ENCODE data around the gene ATP12A. TPM values are rescaled to one million over a fixed set of nuclear protein-coding genes. Genes with fewer than 3 reads are reported as not detected.

The ATP12A gene
- total RNA-seq, 1 experiment from 2014 or later = 0.47 TPM

GRCh38 chr13:24740014-24740890 is 60.0 kb downstream of the ATP12A start:
- no peak for TF ChIP-seq EZH2 (IDR thresholded peaks at IDR 0.05; ENCODE audit: borderline replicate concordance, low read depth, low read length, poor library complexity, severe bottlenecking)
- no peak for TF ChIP-seq CTCF (conservative IDR thresholded peaks at IDR 0.05; ENCODE audit: low read depth, low read length)
- BruUV-seq (replicated peaks) = no TSS peak
- H3K36me3 ChIP-seq (ENCODE audit: insufficient read depth, low read length, poor library complexity, severe bottlenecking) = no peaks in the 10 kb centered on the region
- CTCF ChIA-PET = no interaction called here
- DNase-seq (ENCODE audit: low spot score) = no peak
- no peaks in the 10 kb centered on the region for H3K9me3 ChIP-seq (ENCODE audit: low read depth, low read length, poor library complexity, severe bottlenecking)
- H3K27ac ChIP-seq (ENCODE audit: low read depth, low read length, poor library complexity, severe bottlenecking) = no peak overlapping the region
- intact Hi-C loops (cut with micrococcal nuclease; ENCODE audit: unreplicated experiment) = no loop called here
- peaks cover 11% of the 10 kb centered on the region for H3K4me1 ChIP-seq (ENCODE audit: insufficient read depth, low read length, poor library complexity, severe bottlenecking)
- POLR2A ChIA-PET (ENCODE audit: low non-redundant PET) = no interaction called here
- H3K27me3 ChIP-seq (replicated peaks; ENCODE audit: insufficient read depth, low read depth, low read length, poor library complexity) = peaks cover 5% of the 10 kb centered on the region
- H3K4me3 ChIP-seq (ENCODE audit: low read depth, low read length, poor library complexity, severe bottlenecking) = no peak overlapping the region

- no peaks in the 10 kb centered on the region for H3K9me3 ChIP-seq (ENCODE audit: low read depth, low read length, poor library complexity, severe bottlenecking)
- peak; percentile 29 for DNase-seq (ENCODE audit: low spot score)
- no TSS peak for BruUV-seq (replicated peaks)
- no peak overlapping the region for H3K4me3 ChIP-seq (ENCODE audit: low read depth, low read length, poor library complexity, severe bottlenecking)
- CTCF ChIA-PET = no interaction called here
- H3K36me3 ChIP-seq (ENCODE audit: insufficient read depth, low read length, poor library complexity, severe bottlenecking) = no peaks in the 10 kb centered on the region
- POLR2A ChIA-PET (ENCODE audit: low non-redundant PET) = no interaction called here
- H3K27ac ChIP-seq (ENCODE audit: low read depth, low read length, poor library complexity, severe bottlenecking) = no peak overlapping the region
- H3K4me1 ChIP-seq (ENCODE audit: insufficient read depth, low read length, poor library complexity, severe bottlenecking) = peaks cover 11% of the 10 kb centered on the region
- TF ChIP-seq EZH2 (IDR thresholded peaks at IDR 0.05; ENCODE audit: borderline replicate concordance, low read depth, low read length, poor library complexity, severe bottlenecking) (no peak), CTCF (conservative IDR thresholded peaks at IDR 0.05; ENCODE audit: low read depth, low read length) (peak; percentile 54)
- intact Hi-C loops (cut with micrococcal nuclease; ENCODE audit: unreplicated experiment) = no loop called here
- H3K27me3 ChIP-seq (replicated peaks; ENCODE audit: insufficient read depth, low read depth, low read length, poor library complexity) = peaks cover 14% of the 10 kb centered on the region
Observed at GRCh38 chr13:24741016-24741662, 60.9 kb downstream of the ATP12A start.

GRCh38 chr13:24741791-24742190 is 61.6 kb downstream of the ATP12A start:
- POLR2A ChIA-PET (ENCODE audit: low non-redundant PET) = no interaction called here
- CTCF ChIA-PET = no interaction called here
- no TSS peak for BruUV-seq (replicated peaks)
- H3K36me3 ChIP-seq (ENCODE audit: insufficient read depth, low read length, poor library complexity, severe bottlenecking) = no peaks in the 10 kb centered on the region
- no peaks in the 10 kb centered on the region for H3K9me3 ChIP-seq (ENCODE audit: low read depth, low read length, poor library complexity, severe bottlenecking)
- no peak for TF ChIP-seq EZH2 (IDR thresholded peaks at IDR 0.05; ENCODE audit: borderline replicate concordance, low read depth, low read length, poor library complexity, severe bottlenecking)
- TF ChIP-seq CTCF (conservative IDR thresholded peaks at IDR 0.05; ENCODE audit: low read depth, low read length) = no peak
- intact Hi-C loops (cut with micrococcal nuclease; ENCODE audit: unreplicated experiment) = no loop called here
- peaks cover 20% of the 10 kb centered on the region for H3K27me3 ChIP-seq (replicated peaks; ENCODE audit: insufficient read depth, low read depth, low read length, poor library complexity)
- no peak overlapping the region for H3K4me3 ChIP-seq (ENCODE audit: low read depth, low read length, poor library complexity, severe bottlenecking)
- no peak overlapping the region for H3K27ac ChIP-seq (ENCODE audit: low read depth, low read length, poor library complexity, severe bottlenecking)
- H3K4me1 ChIP-seq (ENCODE audit: insufficient read depth, low read length, poor library complexity, severe bottlenecking) = peaks cover 11% of the 10 kb centered on the region
- DNase-seq (ENCODE audit: low spot score) = no peak

Measured in A673 (cell line).